ENCODE measurements around the gene ADGRB2.

GRCh38 chr1:31772669-31773248 is 8.6 kb upstream of the ADGRB2 start:
- TF ChIP-seq CTCF (IDR thresholded peaks at IDR 0.05): no peak
- no peak for TF ChIP-seq POLR2A (IDR thresholded peaks at IDR 0.05)
